NT2/D1 (cell line): Measurements from ENCODE around the gene TCAP.

Source experiments
- SUZ12 ChIP-seq: IDR thresholded peaks from 2 replicates; pipeline ENCODE4 v1.6.1; 2011; ENCODE audit not compliant: insufficient read length, insufficient read depth; ENCODE audit errors: extremely low read depth
- YY1 ChIP-seq: IDR thresholded peaks from 2 replicates; pipeline ENCODE4 v1.6.1; 2011; ENCODE audit not compliant: insufficient read length, insufficient read depth
- ZNF274 ChIP-seq: IDR thresholded peaks from 2 replicates; pipeline ENCODE4 v1.6.1; 2011; ENCODE audit warnings: mild to moderate bottlenecking, low read depth, low read length

- TF ChIP-seq SUZ12 (no peak), YY1 (no peak), ZNF274 (no peak)
These were observed 23.3 kb upstream of the TCAP start for GRCh38 chr17:39641883-39642282.
